ENCODE measurements around the gene DDX55. TPM values are rescaled to one million over a fixed set of nuclear protein-coding genes. Genes with fewer than 3 reads are reported as not detected.

Gene DDX55
- total and polyA plus RNA-seq, 2 experiments from 2014 or later, result 10.5 to 16.5 TPM

DNA sequence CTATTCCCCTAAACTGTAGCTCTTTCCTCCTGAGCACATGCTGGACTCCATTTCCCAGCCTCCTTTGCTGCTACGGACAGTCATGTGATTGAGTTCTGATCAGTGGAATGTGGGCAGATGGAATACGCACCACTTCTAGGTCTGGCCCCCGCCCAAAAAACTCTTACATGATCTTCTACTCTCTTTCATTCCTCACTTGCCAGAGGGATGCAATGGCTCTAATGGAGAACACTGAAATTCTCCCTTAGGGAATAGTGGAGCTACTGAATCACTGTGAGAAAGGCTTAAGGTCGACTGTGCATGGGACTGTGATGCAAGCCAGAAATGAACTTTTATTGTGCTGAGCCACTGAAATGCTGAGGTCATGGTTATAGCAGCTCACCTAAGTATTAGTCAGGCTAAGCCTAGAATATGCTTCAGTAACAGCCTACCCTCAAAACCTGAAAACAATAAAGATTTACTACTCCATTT lies 30.5 kb upstream of the DDX55 start:
- H3K9ac ChIP-seq, result no peak overlapping the region
- no peak overlapping the region for H3K4me3 ChIP-seq
- H3K4me1 ChIP-seq (ENCODE audit: insufficient read depth), result peaks cover 4% of the 10 kb centered on the region; the same call in 1 of the 2 replicates
- H2AFZ ChIP-seq, result peak overlapping the region; percentile 35
- no peaks in the 10 kb centered on the region for H3K27me3 ChIP-seq (replicated peaks; ENCODE audit: insufficient read depth)
- TF ChIP-seq EZH2 (IDR thresholded peaks at IDR 0.05; ENCODE audit: insufficient read depth, poor library complexity, severe bottlenecking) (no peak), EZH2phosphoT487 (IDR thresholded peaks at IDR 0.05; ENCODE audit: insufficient read depth, low read depth) (no peak)
- no peaks in the 10 kb centered on the region for H3K9me3 ChIP-seq (ENCODE audit: low read depth)
- in situ Hi-C loops (cut with MboI), result no loop called here
- 19 to 20% methylated on average over 4 of the region's 4 CpGs for WGBS, 2 experiments (ENCODE audit: low coverage in 1 of 2, low lambda C conversion rate in 2 of 2, missing lambda C conversion rate in 2 of 2)
- H3K27ac ChIP-seq, result peak overlapping the region; percentile 46
- H3K9me2 ChIP-seq (ENCODE audit: insufficient read depth), result no peaks in the 10 kb centered on the region
- H3K79me2 ChIP-seq (ENCODE audit: insufficient read depth), result no peaks in the 10 kb centered on the region
- peaks cover 14% of the 10 kb centered on the region; the same call in 1 of the 2 replicates for H3F3A ChIP-seq (ENCODE audit: insufficient read depth)
- H3K36me3 ChIP-seq (ENCODE audit: low read depth), result no peaks in the 10 kb centered on the region
- no peaks in the 10 kb centered on the region for H4K20me1 ChIP-seq (ENCODE audit: insufficient read depth)
- no peak overlapping the region for H3K4me2 ChIP-seq (ENCODE audit: unreplicated experiment)
- peak; percentile 89 for DNase-seq

- no peak overlapping the region for H3K27ac ChIP-seq
- H3K9me3 ChIP-seq (ENCODE audit: low read depth), result no peaks in the 10 kb centered on the region
- no peaks in the 10 kb centered on the region for H3K79me2 ChIP-seq (ENCODE audit: insufficient read depth)
- H4K20me1 ChIP-seq (ENCODE audit: insufficient read depth), result no peaks in the 10 kb centered on the region
- WGBS, 2 experiments (ENCODE audit: low coverage in 1 of 2, low lambda C conversion rate in 2 of 2, missing lambda C conversion rate in 2 of 2), result 58 to 59% methylated on average over 2 of the region's 2 CpGs
- TF ChIP-seq EZH2phosphoT487 (IDR thresholded peaks at IDR 0.05; ENCODE audit: insufficient read depth, low read depth) (no peak), EZH2 (IDR thresholded peaks at IDR 0.05; ENCODE audit: insufficient read depth, poor library complexity, severe bottlenecking) (no peak)
- H3K4me2 ChIP-seq (ENCODE audit: unreplicated experiment), result no peak overlapping the region
- no peak overlapping the region for H3K4me3 ChIP-seq
- H3K4me1 ChIP-seq (ENCODE audit: insufficient read depth), result peaks cover 4% of the 10 kb centered on the region; the same call in 1 of the 2 replicates
- peaks cover 23% of the 10 kb centered on the region; the same call in 1 of the 2 replicates for H3F3A ChIP-seq (ENCODE audit: insufficient read depth)
- no peak overlapping the region for H2AFZ ChIP-seq
- in situ Hi-C loops (cut with MboI), result no loop called here
- H3K9ac ChIP-seq, result no peak overlapping the region
- no peaks in the 10 kb centered on the region for H3K36me3 ChIP-seq (ENCODE audit: low read depth)
- DNase-seq, result no peak
- no peaks in the 10 kb centered on the region for H3K9me2 ChIP-seq (ENCODE audit: insufficient read depth)
- H3K27me3 ChIP-seq (replicated peaks; ENCODE audit: insufficient read depth), result no peaks in the 10 kb centered on the region
Measured at GRCh38 chr12:123572391-123572790, 29.5 kb upstream of the DDX55 start.

- 60 to 64% methylated on average over 4 of the region's 4 CpGs for WGBS, 2 experiments (ENCODE audit: low coverage in 1 of 2, low lambda C conversion rate in 2 of 2, missing lambda C conversion rate in 2 of 2)
- H3K4me3 ChIP-seq, result no peak overlapping the region
Measured at GRCh38 chr12:123573870-123574269, 28.0 kb upstream of the DDX55 start.

GRCh38 chr12:123576611-123577010 lies 25.3 kb upstream of the DDX55 start:
- Histone ChIP-seq H3K9me3 (ENCODE audit: low read depth) (no peaks in the 10 kb centered on the region), H3K27ac (peak overlapping the region; percentile 7; the same call in 1 of the 2 replicates), H3K36me3 (ENCODE audit: low read depth) (no peaks in the 10 kb centered on the region), H2AFZ (no peak overlapping the region), H3K4me1 (ENCODE audit: insufficient read depth) (no peaks in the 10 kb centered on the region; the same call in 1 of the 2 replicates), H3K4me2 (ENCODE audit: unreplicated experiment) (no peak overlapping the region), H4K20me1 (ENCODE audit: insufficient read depth) (no peaks in the 10 kb centered on the region), H3K9me2 (ENCODE audit: insufficient read depth) (no peaks in the 10 kb centered on the region), H3K4me3 (no peak overlapping the region), H3K9ac (no peak overlapping the region), H3F3A (ENCODE audit: insufficient read depth) (0 out of 2 replicates have a peak, but pooled peaks cover 13% of the 10 kb centered on the region), H3K79me2 (ENCODE audit: insufficient read depth) (peaks cover 34% of the 10 kb centered on the region), H3K27me3 (replicated peaks; ENCODE audit: insufficient read depth) (no peaks in the 10 kb centered on the region)
- peak; percentile 58 for DNase-seq
- in situ Hi-C loops (cut with MboI), result no loop called here
- whole genome bisulfite sequencing, 2 experiments (ENCODE audit: low coverage in 1 of 2, low lambda C conversion rate in 2 of 2, missing lambda C conversion rate in 2 of 2), result 45 to 46% methylated on average over 1 of the region's 1 CpG
- TF ChIP-seq EZH2 (IDR thresholded peaks at IDR 0.05; ENCODE audit: insufficient read depth, poor library complexity, severe bottlenecking), result no peak
- TF ChIP-seq EZH2phosphoT487 (IDR thresholded peaks at IDR 0.05; ENCODE audit: insufficient read depth, low read depth), result no peak

More at GRCh38 chr12:123573870-123574269, 28.0 kb upstream of the DDX55 start:
- Histone ChIP-seq H3K79me2 (ENCODE audit: insufficient read depth) (peaks cover 10% of the 10 kb centered on the region; the same call in 1 of the 2 replicates), H3K9me2 (ENCODE audit: insufficient read depth) (no peaks in the 10 kb centered on the region), H3K4me1 (ENCODE audit: insufficient read depth) (peaks cover 4% of the 10 kb centered on the region; the same call in 1 of the 2 replicates), H4K20me1 (ENCODE audit: insufficient read depth) (no peaks in the 10 kb centered on the region), H2AFZ (no peak overlapping the region), H3F3A (ENCODE audit: insufficient read depth) (peaks cover 25% of the 10 kb centered on the region; the same call in 1 of the 2 replicates), H3K27ac (no peak overlapping the region), H3K27me3 (replicated peaks; ENCODE audit: insufficient read depth) (no peaks in the 10 kb centered on the region), H3K9ac (no peak overlapping the region), H3K9me3 (ENCODE audit: low read depth) (no peaks in the 10 kb centered on the region), H3K36me3 (ENCODE audit: low read depth) (no peaks in the 10 kb centered on the region), H3K4me2 (ENCODE audit: unreplicated experiment) (no peak overlapping the region)
- no peak for TF ChIP-seq EZH2 (IDR thresholded peaks at IDR 0.05; ENCODE audit: insufficient read depth, poor library complexity, severe bottlenecking)
- no peak for TF ChIP-seq EZH2phosphoT487 (IDR thresholded peaks at IDR 0.05; ENCODE audit: insufficient read depth, low read depth)
- in situ Hi-C loops (cut with MboI), result no loop called here
- no peak for DNase-seq

All from GM23248 (cell line).